Panc1 (cell line): ENCODE results near the gene SMIM35. TPM values are rescaled to one million over a fixed set of nuclear protein-coding genes. Genes with fewer than 3 reads are reported as not detected.

Experiments used
- ATAC-seq: fragments of 200-7000 bp; cut with Tn5 transposase; 2 replicates; pipeline ENCODE4 v1.9.1; 2020; ENCODE audit warnings: mild to moderate bottlenecking, moderate library complexity
- BruUV-seq: library from RNA; stranded (reverse); fragments of 400-500 nt; replicated peaks from 2 replicates; lab custom pipeline; 2021; lab: Mats Ljungman, UMichigan
- CTCF ChIA-PET: fragments of 300-600 bp; sonication (Branson Sonifier 250); formaldehyde crosslinking; loops from one replicate; lab custom pipeline; 2022; ENCODE audit warnings: antibody characterized with exemption; lab: Charles Lee
- POLR2A ChIA-PET: fragments of 300-600 bp; sonication (Branson Sonifier 250); formaldehyde crosslinking; loops from one replicate; lab custom pipeline; 2022; ENCODE audit warnings: antibody characterized with exemption; lab: Charles Lee
- DNase-seq: peaks from one replicate; pipeline ENCODE4 v3.0.0-alpha.2; 2010; ENCODE audit warnings: low read depth, low spot score
- H3K27ac ChIP-seq: 2 replicates; pipeline ENCODE4 v1.5.1; 2011; ENCODE audit warnings: mild to moderate bottlenecking, low read length, inconsistent platforms
- H3K27me3 ChIP-seq: fragments of 200-500 bp; sonication (Bioruptor generic); 2 replicates; pipeline ENCODE4 v1.6.0; 2014; ENCODE audit warnings: low read length, inconsistent platforms; ENCODE audit not compliant: control insufficient read depth, insufficient read depth
- H3K36me3 ChIP-seq: fragments of 200-500 bp; sonication (Bioruptor generic); 2 replicates; pipeline ENCODE4 v1.5.1; 2014; ENCODE audit warnings: inconsistent platforms, mild to moderate bottlenecking, low read length, moderate library complexity; ENCODE audit not compliant: control insufficient read depth, insufficient read depth
- H3K4me1 ChIP-seq: 2 replicates; pipeline ENCODE4 v1.5.1; 2011; ENCODE audit warnings: inconsistent platforms, mild to moderate bottlenecking, low read length, moderate library complexity; ENCODE audit not compliant: control insufficient read depth, insufficient read depth
- H3K4me3 ChIP-seq, 2 experiments: 2 replicates each; pipeline ENCODE4 v1.5.1; 2011 to 2012; ENCODE audit warnings: low read depth in 2 of 2, low read length in 2 of 2, mild to moderate bottlenecking in 2 of 2, inconsistent platforms in 1 of 2, moderate library complexity in 1 of 2
- H3K9me3 ChIP-seq: fragments of 200-500 bp; sonication (Bioruptor generic); 2 replicates; pipeline ENCODE4 v1.5.1; 2014; ENCODE audit warnings: low read depth, mild to moderate bottlenecking, inconsistent platforms, low read length, moderate library complexity; ENCODE audit not compliant: control insufficient read depth, insufficient read depth
- CTCF ChIP-seq: fragments of 450-650 bp; IDR thresholded peaks from 2 replicates; pipeline ENCODE4 v1.5.1; 2017; ENCODE audit warnings: mild to moderate bottlenecking
- POLR2AphosphoS5 ChIP-seq: IDR thresholded peaks from 2 replicates; pipeline ENCODE4 v1.6.1; 2012; ENCODE audit warnings: mild to moderate bottlenecking, low read depth, low read length, moderate library complexity
- REST ChIP-seq, 2 experiments: IDR thresholded peaks; 2 replicates each; pipeline ENCODE4 v1.6.1; 2011 to 2012; ENCODE audit warnings: low read depth in 2 of 2, control low read depth in 1 of 2, low read length in 1 of 2, mild to moderate bottlenecking in 1 of 2, moderate library complexity in 1 of 2; ENCODE audit not compliant: insufficient read depth in 1 of 2
- SIN3A ChIP-seq: IDR thresholded peaks from 2 replicates; pipeline ENCODE4 v1.6.1; 2012; ENCODE audit warnings: low read depth, mild to moderate bottlenecking, low read length, moderate library complexity, borderline replicate concordance; ENCODE audit not compliant: insufficient read depth
- TCF7L2 ChIP-seq: IDR thresholded peaks from 2 replicates; pipeline ENCODE4 v1.6.1; 2011; ENCODE audit warnings: mild to moderate bottlenecking, low read depth, low read length, inconsistent platforms
- in situ Hi-C: cut with HindIII; loops from 2 replicates; pipeline ENCODE4 v1.10.0; 2016; ENCODE audit warnings: low sequenced_read_pairs, low pct_unique_long_range_greater_than_20kb
- intact Hi-C: fragments of 100-400 bp; cut with micrococcal nuclease; formaldehyde crosslinking; loops from one replicate; pipeline ENCODE4 v1.10.0; 2022; ENCODE audit not compliant: unreplicated experiment
- total RNA-seq: library from RNA; stranded (reverse); gene quantifications from one replicate; pipeline ENCODE4 v1.2.1, GENCODE V29; 2021; ENCODE audit not compliant: unreplicated experiment

SMIM35 gene
- total RNA-seq, 1 experiment from 2014 or later: not detected

- ATAC-seq: no peak
- ChIA-PET CTCF (no interaction called here), POLR2A (interaction anchor here (0.6 to 0.7 kb wide), 2 partner anchors 14 to 280 kb away, joined by 4 to 5 read pairs; no protein-coding TSS in a partner anchor)
- intact Hi-C loops: no loop called here
- Histone ChIP-seq H3K9me3 (no peaks in the 10 kb centered on the region), H3K4me1 (no peaks in the 10 kb centered on the region), H3K36me3 (no peaks in the 10 kb centered on the region), H3K27me3 (peaks cover 4% of the 10 kb centered on the region), H3K4me3 (no peak overlapping the region), H3K27ac (no peak overlapping the region)
- BruUV-seq: no TSS peak
- DNase-seq: no peak
- no peak for TF ChIP-seq REST (IDR thresholded peaks at IDR 0.05; ENCODE audit: insufficient read depth in 1 of 2, low read depth in 2 of 2, low read length in 1 of 2)
- TF ChIP-seq POLR2AphosphoS5: no peak
- no peak for TF ChIP-seq TCF7L2
- no peak for TF ChIP-seq SIN3A
- TF ChIP-seq CTCF: no peak
- in situ Hi-C loops: no loop called here
These were observed 24.9 kb upstream of the SMIM35 start for GRCh38 chr11:118111744-118112035.

GRCh38 chr11:118111019-118111743 lies 24.4 kb upstream of the SMIM35 start:
- H3K27me3 ChIP-seq: peaks cover 1% of the 10 kb centered on the region

More at GRCh38 chr11:118111019-118111743, 24.4 kb upstream of the SMIM35 start:
- ChIA-PET CTCF (no interaction called here), POLR2A (interaction anchor here (0.6 to 0.7 kb wide), 2 partner anchors 14 to 281 kb away, joined by 4 to 5 read pairs; no protein-coding TSS in a partner anchor)
- Histone ChIP-seq H3K4me3 (no peak overlapping the region), H3K27ac (no peak overlapping the region), H3K4me1 (no peaks in the 10 kb centered on the region), H3K36me3 (no peaks in the 10 kb centered on the region), H3K9me3 (no peaks in the 10 kb centered on the region)
- no TSS peak for BruUV-seq
- DNase-seq: no peak
- in situ Hi-C loops (no loop called here), intact Hi-C loops (no loop called here)
- no peak for ATAC-seq
- TF ChIP-seq REST (IDR thresholded peaks at IDR 0.05; ENCODE audit: insufficient read depth in 1 of 2, low read depth in 2 of 2, low read length in 1 of 2): no peak
- no peak for TF ChIP-seq CTCF
- TF ChIP-seq TCF7L2: no peak
- no peak for TF ChIP-seq SIN3A
- TF ChIP-seq POLR2AphosphoS5: no peak
